H1 (cell line): ENCODE measurements around the gene CRPPA.

Source experiments
- CTCF ChIP-seq, 3 experiments: IDR thresholded peaks; 1 replicate in 2 of 3; 2 replicates in 1 of 3; pipeline versions ENCODE4 v1.5.1 to v1.6.1; 2011; ENCODE audit warnings: low read length in 3 of 3, mild to moderate bottlenecking in 3 of 3, inconsistent platforms in 2 of 3, low read depth in 1 of 3, moderate library complexity in 1 of 3; ENCODE audit not compliant: insufficient read depth in 1 of 3; ENCODE audit errors: control extremely low read depth in 1 of 3
- JUN ChIP-seq: IDR thresholded peaks from 2 replicates; pipeline ENCODE4 v1.6.1; 2011; ENCODE audit warnings: low read depth, mild to moderate bottlenecking, improper control_type of control experiment, low read length
- RAD21 ChIP-seq, 2 experiments: IDR thresholded peaks in 1 of 2; conservative IDR thresholded peaks in 1 of 2; 2 replicates each; pipeline ENCODE4 v1.6.1; 2011; ENCODE audit warnings: low read depth in 2 of 2, low read length in 2 of 2, improper control_type of control experiment in 1 of 2, inconsistent platforms in 1 of 2, mild to moderate bottlenecking in 1 of 2, moderate library complexity in 1 of 2
- RXRA ChIP-seq: IDR thresholded peaks from 2 replicates; pipeline ENCODE4 v1.6.1; 2011; ENCODE audit warnings: low read depth, mild to moderate bottlenecking, low read length, moderate library complexity; ENCODE audit not compliant: insufficient read depth
- SIN3A ChIP-seq, 2 experiments: IDR thresholded peaks in 1 of 2; conservative IDR thresholded peaks in 1 of 2; 2 replicates each; pipeline ENCODE4 v1.6.1; 2011 to 2012; ENCODE audit warnings: low read length in 2 of 2, improper control_type of control experiment in 1 of 2, low read depth in 1 of 2, mild to moderate bottlenecking in 1 of 2
- SIRT6 ChIP-seq: IDR thresholded peaks from one replicate; pipeline ENCODE4 v1.7.1; 2012; ENCODE audit warnings: low read length, inconsistent platforms
- TAF1 ChIP-seq: IDR thresholded peaks from 2 replicates; pipeline ENCODE4 v1.6.1; 2011; ENCODE audit warnings: mild to moderate bottlenecking, low read depth, low read length
- TAF7 ChIP-seq: optimal IDR thresholded peaks from 2 replicates; pipeline ENCODE3; 2011; ENCODE audit warnings: low read depth, mild to moderate bottlenecking, inconsistent platforms, low read length, moderate library complexity, borderline replicate concordance
- YY1 ChIP-seq: IDR thresholded peaks from 2 replicates; pipeline ENCODE4 v1.6.1; 2011; ENCODE audit warnings: low read depth, mild to moderate bottlenecking, low read length
- ZNF274 ChIP-seq: IDR thresholded peaks from 2 replicates; pipeline ENCODE4 v1.7.0; 2012; ENCODE audit warnings: low read length, borderline replicate concordance; ENCODE audit errors: extremely low read depth

- TF ChIP-seq SIN3A (conservative IDR thresholded peaks at IDR 0.05 in 1 of 2, IDR thresholded peaks at IDR 0.05 in 1 of 2; ENCODE audit: low read depth in 1 of 2, low read length in 2 of 2) (no peak), CTCF (IDR thresholded peaks at IDR 0.05; ENCODE audit: control extremely low read depth in 1 of 3, insufficient read depth in 1 of 3, low read depth in 1 of 3, low read length in 3 of 3) (no peak), RXRA (no peak), YY1 (no peak), SIRT6 (no peak), RAD21 (IDR thresholded peaks at IDR 0.05 in 1 of 2, conservative IDR thresholded peaks at IDR 0.05 in 1 of 2; ENCODE audit: low read depth in 2 of 2, low read length in 2 of 2) (no peak), TAF1 (no peak), TAF7 (no peak), JUN (no peak), ZNF274 (no peak)
Observed at GRCh38 chr7:16416289-16417282, 4.8 kb downstream of the CRPPA start.
